T-helper 1 cell (primary cell): ENCODE measurements around the gene ARHGEF17.

Source experiments
- DNase-seq, 5 donors: peaks; one replicate each; pipeline ENCODE4 v3.0.0-alpha.2; 2012 to 2020

Gene ARHGEF17

GRCh38 chr11:73315293-73316020, 7.4 kb downstream of the ARHGEF17 start:
- no peak for DNase-seq

DNA sequence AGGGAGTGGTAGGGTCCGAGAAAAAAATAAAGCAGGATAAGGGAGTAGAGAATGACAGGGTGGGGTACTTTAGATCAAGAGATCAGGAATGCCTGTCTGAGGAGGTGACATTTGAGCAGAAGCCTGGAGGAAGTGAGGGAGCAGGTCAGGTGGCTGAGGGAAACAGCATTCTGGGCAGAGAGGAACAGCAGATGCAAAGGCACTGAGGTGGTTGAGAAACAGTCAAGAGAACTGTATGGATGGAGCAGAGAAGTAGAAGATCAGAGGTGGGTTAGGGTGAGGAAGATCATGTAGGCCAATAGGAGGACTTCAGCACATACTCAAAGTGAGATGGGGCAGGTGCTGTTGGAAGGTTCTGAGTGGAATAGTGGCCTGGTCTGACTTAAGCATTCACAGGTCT, 8.3 kb downstream of the ARHGEF17 start:
- DNase-seq, result no peak

GRCh38 chr11:73317373-73317772, 9.3 kb downstream of the ARHGEF17 start:
- DNase-seq, result no peak

DNA sequence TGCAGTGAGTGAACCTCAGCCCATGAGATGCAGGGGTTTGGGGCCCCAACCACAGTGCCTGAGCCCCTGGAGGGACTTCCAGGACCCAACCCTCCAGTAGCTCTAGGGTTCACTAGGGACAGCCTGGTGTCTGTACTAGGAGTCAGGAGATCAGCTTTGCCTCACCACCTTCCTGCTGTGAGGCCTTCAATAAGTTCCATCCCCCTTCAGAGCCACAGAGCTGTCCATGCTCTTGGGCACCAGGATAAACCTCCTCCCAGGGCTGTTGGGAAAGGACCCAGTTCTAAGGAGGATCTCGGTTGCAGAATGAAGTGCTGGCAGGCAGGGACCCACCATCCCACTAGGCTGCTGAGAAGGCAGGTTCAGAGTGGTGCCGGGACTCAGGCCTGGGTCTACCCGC, 9.7 kb downstream of the ARHGEF17 start:
- DNase-seq, result no peak

GRCh38 chr11:73318501-73319011, 10.5 kb downstream of the ARHGEF17 start:
- no peak for DNase-seq

DNA sequence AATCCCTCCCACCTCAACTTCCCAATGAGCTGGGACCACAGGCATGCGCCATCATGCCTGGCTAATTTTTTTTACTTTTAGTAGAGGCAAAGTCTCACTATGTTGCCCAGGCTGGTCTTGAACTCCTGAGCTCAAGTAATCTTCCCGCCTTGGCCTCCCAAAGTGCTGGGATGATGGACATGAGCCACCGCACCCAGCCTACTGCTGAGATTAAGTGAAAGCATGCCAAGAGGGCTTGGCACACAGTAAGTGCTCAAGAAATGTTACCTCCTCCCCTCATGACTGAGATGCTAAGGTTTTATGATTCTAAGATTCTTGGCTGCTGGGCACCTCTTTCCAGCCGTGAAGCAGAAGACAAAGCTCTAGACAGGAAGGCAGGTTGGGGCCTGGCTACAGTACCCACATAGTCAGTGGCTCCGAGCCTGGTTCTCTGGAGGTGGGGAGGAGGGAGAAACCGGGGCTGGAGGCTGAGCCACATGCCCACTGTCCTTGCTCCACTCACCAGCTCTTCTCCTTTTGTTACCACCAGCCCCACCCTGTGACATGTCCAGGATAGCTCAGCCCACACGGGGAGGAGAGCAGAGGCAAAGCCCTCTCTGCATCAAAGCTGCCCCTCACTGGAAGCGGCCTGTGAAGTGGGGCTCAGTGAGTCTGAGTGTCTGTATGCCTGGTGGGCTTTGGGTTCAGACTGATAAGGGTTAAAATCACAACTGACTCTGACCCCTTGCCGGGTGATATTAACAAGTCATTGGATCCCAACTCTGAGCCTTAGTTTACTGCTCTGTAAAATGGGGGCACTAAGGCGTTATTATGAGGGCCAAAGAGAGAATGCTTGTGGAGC, 12.9 kb downstream of the ARHGEF17 start:
- DNase-seq, result no peak

GRCh38 chr11:73321604-73322381, 13.7 kb downstream of the ARHGEF17 start:
- DNase-seq, result no peak

- no peak for DNase-seq
These were observed 14.6 kb downstream of the ARHGEF17 start for GRCh38 chr11:73322382-73323306.

DNA sequence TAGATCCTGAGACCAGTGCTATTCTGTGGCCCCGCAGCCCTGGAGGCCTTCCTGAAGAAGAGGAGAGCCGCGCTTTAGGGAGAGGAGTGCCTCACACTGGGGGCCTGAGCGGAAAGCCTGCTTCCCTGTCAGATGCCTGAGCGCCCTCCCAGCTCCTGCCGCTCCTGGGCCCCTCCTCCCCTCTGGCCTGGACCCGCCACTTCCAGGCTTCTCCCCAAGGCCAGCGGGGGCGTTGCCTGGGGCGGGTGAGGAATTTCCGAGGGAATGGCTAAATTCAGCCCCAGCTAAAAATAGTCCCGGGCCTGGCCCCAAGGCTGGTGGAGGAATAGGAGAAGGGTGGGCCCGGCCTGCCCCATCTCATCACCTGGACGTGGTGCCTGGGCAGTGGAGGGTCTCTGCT, 15.4 kb downstream of the ARHGEF17 start:
- no peak for DNase-seq

- DNase-seq, result no peak
These were observed 16.0 kb downstream of the ARHGEF17 start for GRCh38 chr11:73324116-73324515.

- no peak for DNase-seq
These were observed 16.6 kb downstream of the ARHGEF17 start for GRCh38 chr11:73324665-73325035.

DNA sequence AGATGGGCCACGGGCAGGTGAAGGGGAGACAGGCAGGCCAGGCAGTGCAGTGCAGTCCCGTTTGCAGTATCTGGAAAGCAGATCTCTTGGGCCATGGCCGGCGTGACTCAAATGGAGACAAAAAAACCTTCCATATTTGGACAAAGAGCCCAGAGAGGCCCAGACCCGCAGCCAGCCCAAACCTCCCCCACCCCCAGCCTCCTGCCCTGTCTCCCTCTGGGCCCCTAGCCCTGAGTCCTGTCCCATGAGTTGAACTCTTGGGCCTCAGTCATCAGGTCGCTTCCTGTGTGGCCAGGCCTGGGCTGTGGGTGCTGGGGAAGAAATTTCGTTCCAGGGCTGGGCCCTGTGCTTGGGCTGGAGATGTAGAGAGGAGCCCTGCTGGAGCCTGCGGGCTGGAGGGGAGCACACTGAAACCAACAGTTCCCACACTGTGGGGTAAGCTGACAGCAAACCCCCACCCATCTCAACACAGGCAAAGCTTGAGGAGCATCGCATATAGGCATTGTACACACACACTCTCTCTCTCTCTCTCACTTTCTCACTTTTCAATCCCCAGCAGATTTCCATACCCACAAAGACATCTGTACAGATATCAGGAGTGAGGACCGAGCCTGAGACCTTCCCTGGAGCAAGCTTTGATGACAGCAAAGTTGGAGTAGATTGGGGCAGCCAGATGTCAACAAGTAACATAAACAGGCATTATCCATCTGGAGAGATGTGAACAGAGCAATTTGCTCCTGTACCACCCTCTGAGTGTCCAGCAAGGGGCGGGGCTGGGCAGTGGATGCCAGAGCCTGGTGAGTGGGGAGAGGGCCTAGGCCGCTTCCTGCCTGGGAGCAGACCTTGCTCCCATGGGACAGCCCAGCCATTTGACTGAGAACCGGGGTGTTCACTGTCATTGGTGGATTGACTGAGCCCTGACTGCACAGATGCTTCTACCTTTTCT, 17.2 kb downstream of the ARHGEF17 start:
- DNase-seq, result no peak

DNA sequence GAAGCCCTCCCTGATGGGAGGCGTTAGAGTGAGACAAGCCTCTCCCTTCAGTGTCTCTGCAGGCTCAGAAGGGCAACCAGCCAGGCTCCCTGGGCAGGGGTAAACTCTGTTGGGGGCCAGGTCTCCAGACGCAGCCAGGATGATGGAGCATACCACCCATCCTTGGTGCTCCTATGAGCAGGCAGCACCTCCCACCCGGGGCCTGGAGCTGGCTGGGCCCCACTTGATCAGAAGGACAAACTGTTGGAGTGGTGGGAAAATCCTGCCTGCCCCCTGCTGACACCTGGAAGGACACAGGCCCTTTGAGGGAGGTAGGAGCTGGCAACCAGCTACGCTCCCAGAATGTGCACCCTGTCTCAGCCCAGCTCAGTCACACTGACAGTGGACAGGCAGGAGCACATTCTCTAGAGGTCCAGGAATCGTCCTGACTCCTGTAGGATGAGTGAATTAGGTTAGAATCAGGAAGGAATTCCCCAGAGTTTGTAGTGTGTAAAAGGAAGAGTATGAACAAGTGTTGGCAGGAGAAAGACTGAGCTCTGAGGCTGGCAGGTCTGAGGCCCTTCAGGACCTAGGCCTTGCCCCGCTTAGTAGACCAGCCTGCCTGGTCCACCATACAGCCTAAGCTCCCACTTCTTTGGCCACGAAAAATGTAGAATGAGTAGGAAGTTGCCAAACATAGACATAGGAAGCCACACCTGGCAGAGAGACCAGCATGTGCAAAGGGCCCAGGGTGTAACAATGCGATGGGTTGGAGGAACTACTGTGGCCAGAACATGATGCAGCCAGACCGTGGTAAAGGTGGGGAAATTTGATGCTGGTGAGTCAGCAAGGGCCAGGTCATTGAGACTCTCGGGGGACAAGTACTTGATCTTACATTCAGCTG, 19.1 kb downstream of the ARHGEF17 start:
- no peak for DNase-seq

DNA sequence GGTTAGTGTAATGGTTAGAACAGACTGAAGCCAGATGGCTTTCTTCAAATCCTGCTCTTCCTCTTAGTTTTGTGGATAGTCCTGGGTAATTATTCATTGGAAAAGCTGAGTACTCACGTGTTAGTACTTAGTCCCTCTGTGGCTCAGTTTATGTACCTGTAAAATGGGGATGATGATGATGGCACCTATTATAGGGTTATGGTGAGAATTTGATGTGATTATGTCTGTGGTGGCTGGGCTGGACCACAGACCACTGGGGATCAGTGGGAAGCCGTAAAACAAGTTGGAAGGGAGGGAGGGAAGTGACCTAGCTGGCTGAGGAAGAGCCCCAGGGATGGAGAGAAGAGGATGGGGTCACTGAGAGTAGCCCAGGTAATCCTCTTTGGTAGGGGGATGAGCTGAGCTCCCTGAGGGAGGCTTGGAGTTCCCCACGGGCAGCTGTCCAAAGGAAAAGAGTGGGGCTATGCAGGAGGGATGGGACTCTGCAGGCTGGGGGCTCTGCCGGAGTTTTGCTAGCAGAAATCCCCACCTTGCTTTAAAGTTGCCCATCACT, 19.8 kb downstream of the ARHGEF17 start:
- no peak for DNase-seq

- no peak for DNase-seq
These were observed 22.6 kb downstream of the ARHGEF17 start for GRCh38 chr11:73330569-73331093.

DNA sequence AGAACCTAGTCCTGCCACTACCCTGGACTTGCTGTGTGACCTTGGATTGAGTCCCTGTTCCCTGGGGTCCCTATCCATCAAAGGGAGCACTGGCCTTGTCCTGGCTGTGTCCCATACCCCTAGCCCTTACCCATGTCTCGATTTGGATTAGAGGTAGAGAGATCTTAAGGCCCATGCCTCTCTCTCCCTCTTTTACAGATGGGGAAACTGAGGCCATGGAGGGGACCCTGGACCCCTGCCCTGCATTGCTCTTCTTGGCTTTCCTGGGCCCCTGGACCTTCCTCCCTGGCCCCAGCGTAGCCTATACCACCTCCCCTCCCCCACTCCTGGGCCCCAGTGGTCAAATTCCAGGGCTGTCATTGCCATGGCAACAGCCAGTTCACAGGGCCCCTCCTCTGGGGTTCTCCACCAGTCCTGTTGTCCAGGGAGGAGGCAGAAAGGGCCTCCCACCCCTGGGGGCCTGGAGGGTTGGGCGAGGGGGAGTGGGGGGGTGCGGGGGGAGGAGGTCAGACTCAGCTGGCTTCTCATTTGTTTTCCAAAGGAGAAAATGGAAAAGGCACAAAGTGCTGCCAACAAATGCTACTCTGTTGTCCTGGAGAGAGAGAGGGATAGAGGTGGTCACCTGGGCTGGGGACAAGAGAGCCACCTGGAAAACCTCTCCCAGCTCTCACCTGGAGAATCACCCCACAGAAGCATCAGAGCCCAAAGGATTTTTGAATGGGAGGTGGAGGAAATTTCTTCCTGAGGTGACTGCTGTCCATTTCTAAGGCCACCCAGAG, 23.3 kb downstream of the ARHGEF17 start:
- no peak for DNase-seq

- no peak for DNase-seq
These were observed 25.1 kb downstream of the ARHGEF17 start for GRCh38 chr11:73333173-73333572.

- DNase-seq, result no peak
These were observed 25.7 kb downstream of the ARHGEF17 start for GRCh38 chr11:73333640-73334383.
